IPS-NIHi7 (cell line): ENCODE results near the gene SPARC.
"Not testable (repeated sequence)": the region's sequence is repeated elsewhere in the genome, so short reads cannot be mapped to it uniquely, and the experiment has no call there.

ENCODE experiments used
- DNase-seq: peaks from one replicate; pipeline ENCODE4 v3.0.0; 2012; ENCODE audit warnings: mixed read lengths; ENCODE audit errors: extremely low spot score

Gene SPARC, protein sequence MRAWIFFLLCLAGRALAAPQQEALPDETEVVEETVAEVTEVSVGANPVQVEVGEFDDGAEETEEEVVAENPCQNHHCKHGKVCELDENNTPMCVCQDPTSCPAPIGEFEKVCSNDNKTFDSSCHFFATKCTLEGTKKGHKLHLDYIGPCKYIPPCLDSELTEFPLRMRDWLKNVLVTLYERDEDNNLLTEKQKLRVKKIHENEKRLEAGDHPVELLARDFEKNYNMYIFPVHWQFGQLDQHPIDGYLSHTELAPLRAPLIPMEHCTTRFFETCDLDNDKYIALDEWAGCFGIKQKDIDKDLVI

DNA sequence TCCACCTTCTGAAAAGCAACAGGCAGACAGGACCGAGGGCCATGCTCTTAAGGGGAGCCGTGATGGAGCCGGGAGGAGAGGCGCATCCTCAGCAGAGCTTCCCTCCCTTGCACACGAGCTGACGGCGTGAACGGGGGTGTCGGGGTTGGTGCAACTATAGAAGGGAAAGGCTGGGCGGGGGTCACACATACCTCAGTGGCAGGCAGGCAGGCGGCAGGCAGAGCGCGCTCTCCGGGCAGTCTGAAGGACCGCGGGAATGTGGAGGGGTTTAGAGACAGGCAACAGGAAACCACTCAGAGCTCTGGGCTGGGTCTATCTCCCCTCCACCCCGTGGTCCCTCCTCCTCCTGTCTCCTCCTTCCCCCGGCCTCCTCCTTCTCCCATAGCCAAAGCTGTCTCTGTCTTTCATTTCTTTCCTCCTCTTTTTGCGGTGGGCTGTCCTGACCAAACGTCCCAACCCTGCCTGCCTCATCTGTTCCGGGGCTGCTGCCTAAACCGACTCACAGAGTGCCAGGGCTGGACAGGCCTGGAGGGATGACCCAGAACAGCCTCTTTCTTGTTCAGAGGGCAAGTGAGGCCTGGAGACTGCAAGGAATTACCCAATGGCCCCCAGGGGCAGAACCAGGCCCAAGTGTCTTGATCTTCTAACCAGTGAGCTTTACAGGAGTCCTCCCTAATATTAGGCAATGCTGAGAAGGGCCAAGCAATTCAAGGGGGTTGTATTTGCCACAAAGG is at the start of gene SPARC:
SPARC (minus strand) TSS at position 242 of the 734 bp plus-strand sequence. CDS start 10,727 bp downstream, outside the sequence.
- DNase-seq = peak; percentile 88

- no peak for DNase-seq
Observed at GRCh38 chr5:151735646-151736045, 48.9 kb upstream of the SPARC start.

DNA sequence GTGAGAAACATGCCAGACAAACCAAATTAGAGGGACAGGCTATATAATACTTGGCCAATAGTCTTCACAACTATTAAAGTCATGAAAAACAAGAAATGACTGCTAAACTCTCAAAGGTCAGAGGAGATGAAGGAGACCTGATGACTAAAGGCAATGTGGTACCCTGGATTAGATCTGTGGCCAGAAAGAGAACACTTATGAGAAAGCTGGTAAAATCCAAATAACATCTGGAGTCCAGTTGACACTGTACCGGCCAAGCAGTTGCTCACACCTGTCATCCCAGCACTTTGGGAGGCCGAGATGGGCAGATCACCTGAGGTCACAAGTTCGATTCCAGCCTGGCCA is 47.3 kb upstream of the SPARC start:
- DNase-seq = no peak

DNA sequence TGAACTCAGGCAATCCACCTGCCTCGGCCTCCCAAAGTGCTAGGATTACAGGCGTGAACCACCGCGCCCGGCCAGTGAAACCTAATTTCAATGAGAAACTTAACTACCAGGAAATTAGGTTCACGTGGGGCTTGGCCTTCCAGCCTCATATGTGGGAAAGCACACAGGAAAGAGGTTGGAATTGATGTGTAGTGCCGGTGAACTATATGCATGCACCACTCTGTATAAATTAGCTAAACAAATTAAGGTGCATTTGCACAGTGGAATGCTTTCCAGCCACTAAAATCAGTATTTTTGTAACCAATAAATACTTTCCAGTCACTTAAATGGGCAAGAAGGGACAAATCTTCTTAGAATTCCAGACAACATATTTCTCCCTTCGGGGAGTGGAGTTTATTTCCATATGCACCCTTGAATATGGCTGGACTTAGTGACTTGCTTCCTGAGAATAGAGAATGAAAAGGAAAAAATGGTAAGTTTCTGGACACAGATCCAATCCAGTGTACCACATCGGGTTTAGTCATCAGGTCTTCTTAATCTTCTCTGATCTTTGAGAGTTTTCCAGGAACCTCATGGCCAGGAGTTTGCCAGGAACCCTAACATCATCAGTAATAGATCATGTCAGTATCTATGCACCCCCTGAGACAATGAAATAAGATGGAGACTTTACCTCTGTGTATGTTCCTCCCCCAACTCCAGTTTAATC is 46.8 kb upstream of the SPARC start:
- DNase-seq = no peak

DNA sequence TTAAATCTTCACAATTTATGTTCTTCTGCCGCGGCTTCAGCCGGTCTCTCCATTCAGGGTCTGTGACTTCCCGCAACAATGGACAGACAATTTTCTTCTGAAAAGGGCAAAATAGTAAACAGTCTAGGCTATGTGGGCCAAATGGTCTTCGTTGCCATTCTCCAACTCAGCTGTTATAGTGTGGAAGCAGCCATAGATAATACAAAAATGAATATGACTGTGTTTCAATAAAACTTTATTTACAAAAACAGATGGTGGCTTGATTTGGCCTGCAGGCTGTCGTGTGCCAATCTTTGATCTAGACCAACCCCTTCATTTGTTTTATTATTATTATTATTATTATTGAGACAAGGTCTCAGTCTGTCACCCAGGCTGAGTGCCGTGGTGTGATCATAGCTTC is 43.7 kb upstream of the SPARC start:
- DNase-seq = no peak

DNA sequence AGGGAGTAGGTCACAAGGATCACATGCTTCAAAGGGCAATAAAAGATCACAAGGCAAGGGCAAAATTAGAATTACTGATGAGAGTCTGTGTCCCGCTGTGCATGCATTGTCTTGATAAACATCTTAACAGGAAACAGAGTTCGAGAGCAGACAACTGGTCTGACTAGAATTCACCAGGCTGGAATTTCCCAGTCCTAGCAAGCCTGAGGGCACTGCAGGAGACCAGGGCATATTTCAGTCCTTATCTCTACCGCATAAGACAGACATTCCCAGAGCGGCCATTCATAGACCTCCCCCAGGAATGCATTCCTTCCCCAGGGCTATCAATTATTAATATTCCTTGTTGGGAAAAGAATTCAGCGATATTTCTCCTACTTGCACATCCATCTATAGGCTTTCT is 42.9 kb upstream of the SPARC start:
- not testable (repeated sequence) for DNase-seq

- no peak for DNase-seq
Observed at GRCh38 chr5:151724360-151724759, 37.6 kb upstream of the SPARC start.

DNA sequence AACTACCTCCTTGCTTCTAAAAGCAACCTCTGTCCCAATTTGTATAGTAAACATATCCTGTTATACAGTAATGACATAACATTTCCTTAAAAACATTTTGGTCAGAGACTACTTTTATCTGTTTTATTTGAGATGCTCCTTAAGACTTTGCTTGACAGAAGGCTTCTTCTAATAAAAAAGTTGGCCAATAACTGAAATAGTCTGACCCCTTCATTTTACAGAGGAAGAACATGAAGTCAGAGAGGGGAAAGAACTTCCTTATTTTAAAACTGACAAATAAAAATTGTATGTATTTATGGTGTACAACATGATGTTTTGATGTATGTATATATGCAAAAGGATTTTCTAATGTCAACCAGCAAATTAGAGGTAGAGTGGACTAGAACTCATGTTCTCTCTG is 35.8 kb upstream of the SPARC start:
- DNase-seq = no peak

DNA sequence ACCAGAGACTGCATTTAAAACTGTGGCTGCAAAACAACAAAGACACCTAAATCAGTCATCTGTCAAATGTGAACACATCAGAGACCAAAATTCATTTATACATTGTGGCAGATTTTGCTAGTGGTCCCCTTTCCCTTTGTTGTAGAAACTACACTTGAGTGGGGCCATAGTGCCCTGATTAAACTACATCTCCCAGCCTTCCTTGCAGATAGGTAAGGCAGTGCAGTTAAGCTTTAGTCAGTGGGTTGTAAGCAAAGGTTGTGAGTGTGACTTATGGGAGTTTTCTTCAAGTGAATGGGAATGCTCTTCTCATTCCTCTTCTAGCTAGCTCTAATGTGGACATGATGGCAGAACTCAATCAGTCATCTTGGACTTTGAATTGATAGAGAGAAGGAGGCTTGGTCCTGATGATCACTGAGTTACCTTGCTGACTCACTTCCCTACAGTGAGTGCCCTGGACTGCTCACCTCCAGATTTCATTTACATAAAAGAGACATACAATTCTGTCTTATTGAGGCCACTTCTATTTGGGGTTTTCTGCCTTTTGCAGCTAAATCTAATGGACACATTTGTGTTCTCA is 35.2 kb upstream of the SPARC start:
- DNase-seq = no peak

DNA sequence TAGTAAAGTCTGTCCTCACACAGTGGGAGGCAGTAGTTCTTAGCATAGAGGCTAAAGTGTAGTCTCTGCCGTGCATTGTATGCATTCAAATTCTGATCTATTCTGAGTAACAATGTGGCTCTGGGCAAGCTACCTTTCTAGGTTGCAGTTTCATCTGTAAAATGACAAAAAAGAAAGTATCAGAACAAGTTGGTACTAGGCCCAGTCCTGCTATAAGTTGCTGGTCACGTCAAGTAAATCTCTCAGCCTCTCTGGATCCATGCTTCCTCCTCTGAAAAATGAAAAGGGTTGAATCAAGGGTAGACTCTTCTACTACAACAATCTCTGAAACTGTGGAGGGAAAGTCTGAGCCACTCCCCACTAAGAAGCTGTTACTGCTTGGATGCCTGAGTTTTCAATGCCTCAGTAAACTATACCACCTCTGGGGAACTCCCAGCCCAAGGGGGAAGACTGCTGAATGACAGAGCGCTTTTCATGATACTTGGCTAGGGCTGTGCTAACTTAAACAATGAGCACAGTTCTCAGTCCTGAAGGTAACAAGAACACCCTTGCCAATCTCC is 34.5 kb upstream of the SPARC start:
- DNase-seq = no peak

GRCh38 chr5:151720215-151720614 is 33.5 kb upstream of the SPARC start:
- DNase-seq = no peak

DNA sequence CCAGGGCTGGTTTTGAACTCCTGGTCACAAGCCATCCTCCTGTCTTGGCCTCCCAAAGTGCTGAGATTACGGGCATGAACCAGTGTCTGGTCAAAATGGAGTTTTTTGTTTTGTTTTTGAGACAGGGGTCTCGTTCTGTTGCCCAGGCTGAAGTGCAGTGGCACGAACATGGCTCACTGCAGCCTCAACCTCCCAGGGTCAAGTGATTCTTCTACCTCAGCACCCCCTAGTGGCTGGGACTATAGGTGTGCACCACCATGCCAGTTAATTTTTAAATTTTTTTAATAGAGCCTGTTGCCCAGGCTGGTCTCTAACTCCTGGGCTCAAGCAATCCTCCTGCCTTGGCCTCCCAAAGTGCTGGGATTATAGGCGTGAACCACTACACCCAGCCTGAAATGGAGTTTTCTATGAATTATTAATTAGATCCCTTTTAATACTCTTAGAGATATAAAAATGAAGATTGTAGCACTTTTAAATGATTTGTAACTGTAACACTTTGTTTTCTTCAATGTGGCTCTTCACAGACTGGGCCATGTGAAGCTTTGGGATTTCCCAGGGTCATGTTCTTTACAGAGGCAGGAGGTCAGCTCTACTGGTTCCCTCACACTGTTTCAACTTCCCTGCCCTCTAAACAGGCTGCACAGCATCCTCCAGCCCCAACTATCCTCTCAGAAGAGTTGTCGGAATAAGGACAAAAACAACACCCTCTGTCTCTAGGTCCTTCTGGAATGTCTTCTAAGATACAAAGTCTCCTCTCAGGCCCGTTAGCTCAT is 32.7 kb upstream of the SPARC start:
- no peak for DNase-seq

- DNase-seq = no peak
Observed at GRCh38 chr5:151718646-151719045, 31.9 kb upstream of the SPARC start.

- DNase-seq = no peak
Observed at GRCh38 chr5:151718153-151718552, 31.4 kb upstream of the SPARC start.

DNA sequence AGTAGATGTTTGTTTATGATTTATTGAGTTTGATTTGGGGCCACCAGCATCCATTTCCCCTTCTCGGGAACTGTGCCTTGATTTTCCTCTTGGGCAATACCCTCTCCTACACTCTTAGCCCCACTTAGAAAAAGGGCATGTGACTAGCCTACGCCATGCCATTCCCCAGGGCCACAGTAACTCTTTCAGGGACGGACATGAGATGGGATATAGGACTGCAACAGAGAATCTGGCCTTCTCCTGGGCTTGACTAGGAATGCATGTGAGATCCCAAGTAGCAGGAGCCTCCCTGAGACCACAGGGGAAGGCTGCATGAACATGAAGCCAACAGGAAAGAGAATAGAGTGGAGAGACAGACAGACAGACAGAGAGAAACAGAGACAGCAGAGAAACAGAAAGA is 30.7 kb upstream of the SPARC start:
- no peak for DNase-seq

GRCh38 chr5:151709109-151709735 is 22.5 kb upstream of the SPARC start:
- DNase-seq = no peak

- no peak for DNase-seq
Observed at GRCh38 chr5:151708126-151708525, 21.4 kb upstream of the SPARC start.

DNA sequence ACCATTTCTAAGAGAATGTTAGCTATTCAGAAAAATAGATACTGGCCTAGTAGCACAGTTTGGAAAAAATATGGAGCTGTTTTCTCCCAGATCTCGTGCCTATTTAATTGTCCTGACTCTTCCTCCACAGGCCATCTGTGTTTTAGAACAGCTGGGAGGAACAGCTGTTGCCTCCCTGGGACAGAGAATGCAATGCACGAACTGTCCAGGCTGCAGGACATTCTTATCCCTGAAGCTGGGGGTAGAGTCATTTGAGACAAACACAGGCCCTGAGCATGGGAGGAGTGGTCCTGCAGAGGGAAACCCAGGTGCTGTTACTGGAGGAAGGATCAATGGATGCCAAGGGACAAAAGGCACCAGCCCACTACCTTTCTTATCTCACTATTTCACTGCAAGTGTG is 20.9 kb upstream of the SPARC start:
- DNase-seq = no peak

DNA sequence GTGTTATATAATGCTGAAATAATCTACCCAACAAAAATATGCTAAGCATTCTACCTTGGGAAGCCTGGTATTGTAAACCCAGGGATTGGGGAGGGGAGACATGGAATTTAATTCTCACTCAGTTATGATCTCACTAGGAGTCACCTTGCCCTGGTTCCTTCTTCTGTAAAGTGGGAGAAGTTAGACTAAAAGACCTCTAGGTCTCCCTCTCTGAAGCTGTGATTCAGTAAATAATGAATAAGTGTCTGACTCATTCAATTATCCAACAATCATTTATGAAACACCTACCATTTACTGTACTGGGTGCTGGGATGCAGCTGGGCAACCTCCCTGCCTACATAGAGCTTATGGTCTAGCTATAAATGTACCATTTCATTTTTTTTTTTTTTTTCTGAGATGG is 20.2 kb upstream of the SPARC start:
- no peak for DNase-seq

DNA sequence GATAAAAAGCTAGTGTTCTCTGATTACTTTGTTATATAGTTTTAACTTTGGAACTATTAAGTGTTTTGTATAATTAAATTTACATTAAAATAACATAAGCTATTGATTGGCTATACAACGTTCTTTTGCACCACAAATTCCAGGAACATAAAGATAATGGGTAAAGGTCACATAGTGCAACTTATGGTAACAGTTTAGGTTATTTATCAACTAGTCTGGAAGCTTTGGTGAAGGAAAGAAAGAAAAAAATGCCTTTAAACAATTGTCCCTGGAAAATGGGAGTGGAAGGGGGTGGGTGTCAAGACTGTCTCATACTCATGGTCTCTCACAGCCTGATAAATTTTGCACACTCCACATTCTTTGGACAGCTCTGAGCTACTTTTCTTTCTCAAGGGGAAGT is 17.1 kb upstream of the SPARC start:
- DNase-seq = no peak

- no peak for DNase-seq
Observed at GRCh38 chr5:151703227-151703626, 16.5 kb upstream of the SPARC start.
